ENCODE measurements around the gene MOB3B.

Gene MOB3B

DNA sequence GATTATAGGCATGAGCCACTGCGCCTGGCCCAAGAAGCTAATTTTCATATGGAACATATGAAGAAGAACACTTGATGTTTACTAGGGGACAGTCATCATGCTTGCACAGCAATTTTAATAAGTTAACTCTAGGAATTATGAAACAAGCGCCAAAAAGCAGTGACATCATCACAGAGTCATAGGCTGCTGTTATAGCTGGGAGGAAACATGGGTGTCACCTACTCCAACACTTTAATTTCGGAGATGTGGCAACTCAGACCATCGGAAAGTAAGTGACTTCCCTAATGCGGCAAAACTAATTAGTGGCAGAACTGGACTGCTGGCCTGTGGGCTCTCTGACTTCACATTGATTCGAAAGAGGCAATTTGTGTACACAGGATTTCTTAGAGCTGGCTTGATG lies 194.5 kb downstream of the MOB3B start:
- no peaks in the 10 kb centered on the region for H3K36me3 ChIP-seq (ENCODE audit: insufficient read depth, low read length)
- TF ChIP-seq, protein P1, sequence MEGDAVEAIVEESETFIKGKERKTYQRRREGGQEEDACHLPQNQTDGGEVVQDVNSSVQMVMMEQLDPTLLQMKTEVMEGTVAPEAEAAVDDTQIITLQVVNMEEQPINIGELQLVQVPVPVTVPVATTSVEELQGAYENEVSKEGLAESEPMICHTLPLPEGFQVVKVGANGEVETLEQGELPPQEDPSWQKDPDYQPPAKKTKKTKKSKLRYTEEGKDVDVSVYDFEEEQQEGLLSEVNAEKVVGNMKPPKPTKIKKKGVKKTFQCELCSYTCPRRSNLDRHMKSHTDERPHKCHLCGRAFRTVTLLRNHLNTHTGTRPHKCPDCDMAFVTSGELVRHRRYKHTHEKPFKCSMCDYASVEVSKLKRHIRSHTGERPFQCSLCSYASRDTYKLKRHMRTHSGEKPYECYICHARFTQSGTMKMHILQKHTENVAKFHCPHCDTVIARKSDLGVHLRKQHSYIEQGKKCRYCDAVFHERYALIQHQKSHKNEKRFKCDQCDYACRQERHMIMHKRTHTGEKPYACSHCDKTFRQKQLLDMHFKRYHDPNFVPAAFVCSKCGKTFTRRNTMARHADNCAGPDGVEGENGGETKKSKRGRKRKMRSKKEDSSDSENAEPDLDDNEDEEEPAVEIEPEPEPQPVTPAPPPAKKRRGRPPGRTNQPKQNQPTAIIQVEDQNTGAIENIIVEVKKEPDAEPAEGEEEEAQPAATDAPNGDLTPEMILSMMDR (IDR thresholded peaks at IDR 0.05; ENCODE audit: low read length): no peak
- TF ChIP-seq EZH2 (IDR thresholded peaks at IDR 0.05; ENCODE audit: borderline replicate concordance, low read length): no peak
- no peaks in the 10 kb centered on the region for H4K20me1 ChIP-seq (ENCODE audit: insufficient read depth, low read length)
- H3K4me1 ChIP-seq (ENCODE audit: insufficient read depth, low read length, severe bottlenecking): no peaks in the 10 kb centered on the region
- H3K9me2 ChIP-seq (ENCODE audit: low read depth, low read length): no peaks in the 10 kb centered on the region
- H3K27me3 ChIP-seq (ENCODE audit: insufficient read depth, low read length): no peaks in the 10 kb centered on the region; the same call in 1 of the 2 replicates
- no peak overlapping the region for H3K4me2 ChIP-seq (ENCODE audit: low read length)
- H3K4me3 ChIP-seq (ENCODE audit: low read depth, low read length, poor library complexity, severe bottlenecking): no peak overlapping the region
- no peaks in the 10 kb centered on the region for H3K79me2 ChIP-seq (ENCODE audit: insufficient read depth, low read length)
- H2AFZ ChIP-seq (ENCODE audit: low read length): no peak overlapping the region
- H3F3A ChIP-seq (ENCODE audit: insufficient read depth, low read length): no peaks in the 10 kb centered on the region
- H3K27ac ChIP-seq (ENCODE audit: low read depth, low read length, poor library complexity, severe bottlenecking): no peak overlapping the region
- H3K9me3 ChIP-seq (ENCODE audit: low read length): no peaks in the 10 kb centered on the region
- no peak overlapping the region for H3K9ac ChIP-seq (ENCODE audit: low read length)

DNA sequence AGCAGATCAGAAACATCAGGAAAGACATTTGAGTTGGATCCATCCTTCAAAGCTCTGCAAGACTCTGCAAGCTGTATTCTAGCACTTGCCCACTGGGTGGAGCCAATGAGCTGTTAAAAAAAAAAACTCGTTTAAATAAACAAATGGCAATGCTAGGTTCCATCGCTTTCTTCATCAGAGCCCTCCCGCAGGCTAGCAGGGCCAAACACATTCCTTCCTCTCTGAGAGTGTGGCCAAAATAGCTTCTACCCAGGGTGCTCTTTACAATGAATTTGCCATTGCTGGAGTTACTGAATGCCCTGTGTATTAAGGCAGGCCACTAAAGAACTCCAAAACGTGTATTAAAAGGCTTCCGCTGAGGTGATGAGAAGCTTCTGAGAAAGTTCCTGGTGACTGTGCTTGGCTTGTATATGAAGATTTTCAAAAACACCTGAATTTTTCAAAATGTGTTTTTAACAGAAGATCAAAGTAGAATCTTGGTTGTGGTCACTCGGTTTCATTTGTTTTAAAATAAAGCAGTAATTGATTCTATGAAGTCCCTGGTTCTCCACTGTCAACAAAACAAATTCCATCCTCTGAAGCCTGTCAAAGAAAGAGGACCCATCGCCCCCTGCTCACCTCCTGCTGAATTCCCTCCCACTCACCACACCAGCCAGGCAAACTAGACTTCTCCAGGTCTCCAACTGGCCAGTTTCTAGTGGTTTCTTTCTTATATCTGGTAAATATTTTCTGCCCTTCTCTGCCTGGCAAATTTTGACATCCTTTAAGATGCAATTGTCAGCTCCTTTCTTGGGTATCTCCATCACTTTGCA lies 196.2 kb downstream of the MOB3B start:
- no peaks in the 10 kb centered on the region; the same call in 1 of the 2 replicates for H3K27me3 ChIP-seq (ENCODE audit: insufficient read depth, low read length)
- no peak overlapping the region for H3K4me3 ChIP-seq (ENCODE audit: low read depth, low read length, poor library complexity, severe bottlenecking)
- no peak overlapping the region for H3K27ac ChIP-seq (ENCODE audit: low read depth, low read length, poor library complexity, severe bottlenecking)
- no peak for TF ChIP-seq EZH2 (IDR thresholded peaks at IDR 0.05; ENCODE audit: borderline replicate concordance, low read length)
- TF ChIP-seq, protein P1 (IDR thresholded peaks at IDR 0.05; ENCODE audit: low read length): peak; percentile 75
- H3K9me3 ChIP-seq (ENCODE audit: low read length): no peaks in the 10 kb centered on the region
- no peaks in the 10 kb centered on the region for H3K79me2 ChIP-seq (ENCODE audit: insufficient read depth, low read length)
- H3F3A ChIP-seq (ENCODE audit: insufficient read depth, low read length): no peaks in the 10 kb centered on the region
- no peak overlapping the region for H3K4me2 ChIP-seq (ENCODE audit: low read length)
- no peaks in the 10 kb centered on the region for H3K36me3 ChIP-seq (ENCODE audit: insufficient read depth, low read length)
- H3K9ac ChIP-seq (ENCODE audit: low read length): no peak overlapping the region
- H3K4me1 ChIP-seq (ENCODE audit: insufficient read depth, low read length, severe bottlenecking): no peaks in the 10 kb centered on the region
- no peaks in the 10 kb centered on the region for H4K20me1 ChIP-seq (ENCODE audit: insufficient read depth, low read length)
- H3K9me2 ChIP-seq (ENCODE audit: low read depth, low read length): no peaks in the 10 kb centered on the region
- no peak overlapping the region for H2AFZ ChIP-seq (ENCODE audit: low read length)

GRCh38 chr9:27331393-27331792 lies 198.2 kb downstream of the MOB3B start:
- Histone ChIP-seq H3K27ac (ENCODE audit: low read depth, low read length, poor library complexity, severe bottlenecking) (no peak overlapping the region), H3K4me3 (ENCODE audit: low read depth, low read length, poor library complexity, severe bottlenecking) (no peak overlapping the region), H2AFZ (ENCODE audit: low read length) (no peak overlapping the region), H3K9me2 (ENCODE audit: low read depth, low read length) (no peaks in the 10 kb centered on the region), H3K9me3 (ENCODE audit: low read length) (no peaks in the 10 kb centered on the region), H3F3A (ENCODE audit: insufficient read depth, low read length) (no peaks in the 10 kb centered on the region), H3K9ac (ENCODE audit: low read length) (no peak overlapping the region), H3K27me3 (ENCODE audit: insufficient read depth, low read length) (no peaks in the 10 kb centered on the region), H3K79me2 (ENCODE audit: insufficient read depth, low read length) (no peaks in the 10 kb centered on the region), H3K36me3 (ENCODE audit: insufficient read depth, low read length) (no peaks in the 10 kb centered on the region), H3K4me1 (ENCODE audit: insufficient read depth, low read length, severe bottlenecking) (no peaks in the 10 kb centered on the region), H3K4me2 (ENCODE audit: low read length) (no peak overlapping the region), H4K20me1 (ENCODE audit: insufficient read depth, low read length) (no peaks in the 10 kb centered on the region)
- TF ChIP-seq, protein P1 (IDR thresholded peaks at IDR 0.05; ENCODE audit: low read length): no peak
- no peak for TF ChIP-seq EZH2 (IDR thresholded peaks at IDR 0.05; ENCODE audit: borderline replicate concordance, low read length)
